ENCODE results near the gene CCDC144A.

DNA sequence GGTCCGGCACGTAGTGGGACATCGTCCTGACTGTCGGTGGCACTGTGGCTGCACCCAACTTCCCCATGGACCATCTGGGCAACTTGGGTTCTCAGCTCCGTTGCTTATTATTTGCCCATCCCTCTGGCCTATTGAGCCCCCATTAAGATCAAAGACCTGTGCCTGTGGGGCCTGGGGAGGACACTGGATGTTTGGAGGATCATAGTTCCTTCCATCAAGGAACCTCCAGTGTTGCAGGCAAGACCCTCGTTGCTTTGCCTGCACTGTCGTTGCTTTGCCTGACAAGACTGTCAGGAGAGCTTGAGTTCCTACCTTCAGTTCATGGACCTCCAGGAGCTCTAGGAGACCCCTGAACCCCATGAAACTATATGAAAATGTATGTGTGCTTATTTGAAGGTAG lies 127.2 kb downstream of the CCDC144A start:
- TF ChIP-seq, protein P1, sequence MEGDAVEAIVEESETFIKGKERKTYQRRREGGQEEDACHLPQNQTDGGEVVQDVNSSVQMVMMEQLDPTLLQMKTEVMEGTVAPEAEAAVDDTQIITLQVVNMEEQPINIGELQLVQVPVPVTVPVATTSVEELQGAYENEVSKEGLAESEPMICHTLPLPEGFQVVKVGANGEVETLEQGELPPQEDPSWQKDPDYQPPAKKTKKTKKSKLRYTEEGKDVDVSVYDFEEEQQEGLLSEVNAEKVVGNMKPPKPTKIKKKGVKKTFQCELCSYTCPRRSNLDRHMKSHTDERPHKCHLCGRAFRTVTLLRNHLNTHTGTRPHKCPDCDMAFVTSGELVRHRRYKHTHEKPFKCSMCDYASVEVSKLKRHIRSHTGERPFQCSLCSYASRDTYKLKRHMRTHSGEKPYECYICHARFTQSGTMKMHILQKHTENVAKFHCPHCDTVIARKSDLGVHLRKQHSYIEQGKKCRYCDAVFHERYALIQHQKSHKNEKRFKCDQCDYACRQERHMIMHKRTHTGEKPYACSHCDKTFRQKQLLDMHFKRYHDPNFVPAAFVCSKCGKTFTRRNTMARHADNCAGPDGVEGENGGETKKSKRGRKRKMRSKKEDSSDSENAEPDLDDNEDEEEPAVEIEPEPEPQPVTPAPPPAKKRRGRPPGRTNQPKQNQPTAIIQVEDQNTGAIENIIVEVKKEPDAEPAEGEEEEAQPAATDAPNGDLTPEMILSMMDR (IDR thresholded peaks at IDR 0.05): no peak
- TF ChIP-seq POLR2A (IDR thresholded peaks at IDR 0.05): no peak
